AG10803 (cell line): ENCODE measurements around the gene XXYLT1.
"Not testable (repeated sequence)": the region's sequence is repeated elsewhere in the genome, so short reads cannot be mapped to it uniquely, and the experiment has no call there.

ENCODE experiments used
- DNase-seq: peaks from one replicate; pipeline ENCODE4 v3.0.0; 2010; ENCODE audit warnings: low read depth
- H3K4me3 ChIP-seq: 2 replicates; pipeline ENCODE4 v1.5.1; 2011; ENCODE audit warnings: mild to moderate bottlenecking, low read length, control low read depth
- CTCF ChIP-seq: conservative IDR thresholded peaks from 2 replicates; pipeline ENCODE4 v1.5.1; 2011; ENCODE audit warnings: mild to moderate bottlenecking, low read length, control low read depth, inconsistent platforms

XXYLT1 gene

GRCh38 chr3:195111766-195112165 is 159.2 kb downstream of the XXYLT1 start:
- TF ChIP-seq CTCF = no peak
- no peak for DNase-seq
- H3K4me3 ChIP-seq = no peak overlapping the region

- DNase-seq = no peak
- H3K4me3 ChIP-seq = no peak overlapping the region
Measured at GRCh38 chr3:195111319-195111705, 159.6 kb downstream of the XXYLT1 start.

GRCh38 chr3:195110647-195111318 is 160.2 kb downstream of the XXYLT1 start:
- no peak for TF ChIP-seq CTCF
- peak; percentile 56 for DNase-seq
- H3K4me3 ChIP-seq = no peak overlapping the region

More at GRCh38 chr3:195111319-195111705, 159.6 kb downstream of the XXYLT1 start:
- TF ChIP-seq CTCF = no peak

GRCh38 chr3:195109098-195109657 is 161.8 kb downstream of the XXYLT1 start:
- DNase-seq = no peak
- TF ChIP-seq CTCF = no peak
- H3K4me3 ChIP-seq = no peak overlapping the region

GRCh38 chr3:195107593-195107992 is 163.4 kb downstream of the XXYLT1 start:
- TF ChIP-seq CTCF = no peak
- H3K4me3 ChIP-seq = no peak overlapping the region
- DNase-seq = no peak

- H3K4me3 ChIP-seq, DNase-seq: not testable (repeated sequence)
Measured at GRCh38 chr3:195107031-195107430, 163.9 kb downstream of the XXYLT1 start.

GRCh38 chr3:195106418-195106906 is 164.5 kb downstream of the XXYLT1 start:
- H3K4me3 ChIP-seq = peak overlapping the region; percentile 30; the same call in 1 of the 2 replicates
- DNase-seq = peak; percentile 56
- peak; percentile 59 for TF ChIP-seq CTCF
